Esophagus mucosa (tissue), 1 donor: Measurements from ENCODE around the gene WDR83. TPM values are rescaled to one million over a fixed set of nuclear protein-coding genes. Genes with fewer than 3 reads are reported as not detected.
"Not testable (repeated sequence)": the region's sequence is repeated elsewhere in the genome, so short reads cannot be mapped to it uniquely, and the experiment has no call there.

Experiments used
- ATAC-seq: fragments of 200-7000 bp; cut with Tn5 transposase; one replicate; pipeline ENCODE4 v1.9.1; 2020
- total RNA-seq: library from RNA; stranded (reverse); gene quantifications from one replicate; pipeline ENCODE4 v1.2.4, GENCODE V29; 2023
- donor health status: DM: yes; HTN: yes; CAD: no.

The WDR83 gene
- total RNA-seq, 1 donor from 2014 or later = 4.0 TPM

DNA sequence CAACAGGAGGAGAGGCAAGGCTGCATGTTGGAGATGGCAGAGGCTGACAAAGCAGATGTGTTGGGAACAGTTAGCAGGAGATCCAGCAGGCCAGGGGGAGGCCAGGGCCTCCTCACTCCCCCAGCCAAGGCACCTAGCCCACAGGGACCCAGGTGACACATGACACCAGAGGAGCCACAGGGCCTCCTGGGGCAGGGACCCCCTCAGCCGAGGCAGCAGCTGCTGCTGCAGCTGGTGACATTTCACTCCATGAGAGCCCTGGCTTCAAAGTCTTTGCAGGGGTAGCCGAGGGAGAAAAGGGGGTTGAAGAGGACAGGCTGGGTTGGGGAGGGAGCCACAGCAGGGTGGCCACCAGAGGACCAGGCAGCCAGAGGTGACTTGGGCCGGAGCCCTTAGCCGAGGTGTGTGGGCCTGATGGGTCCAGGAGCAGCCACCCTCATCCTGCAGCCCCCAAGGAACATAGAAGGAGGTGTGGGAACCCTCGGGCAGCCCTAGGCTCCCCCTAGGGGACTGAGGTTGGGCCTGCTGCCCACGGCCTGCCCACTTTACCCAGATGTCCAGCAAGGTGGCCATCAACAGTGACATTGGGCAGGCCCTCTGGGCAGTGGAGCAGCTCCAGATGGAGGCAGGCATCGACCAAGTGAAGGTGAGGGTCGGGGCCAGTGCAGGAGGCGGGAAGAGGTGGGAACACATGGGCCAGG lies 21.0 kb downstream of the WDR83 start, which contains the start of gene GNG14:
Gene GNG14, plus strand, starts transcription at position 503 of the 701 bp plus-strand sequence. Its CDS starts 51 bp downstream, at position 554.
- no peak for ATAC-seq

- no peak for ATAC-seq
Measured at GRCh38 chr19:12689012-12689411, 22.4 kb downstream of the WDR83 start.

DNA sequence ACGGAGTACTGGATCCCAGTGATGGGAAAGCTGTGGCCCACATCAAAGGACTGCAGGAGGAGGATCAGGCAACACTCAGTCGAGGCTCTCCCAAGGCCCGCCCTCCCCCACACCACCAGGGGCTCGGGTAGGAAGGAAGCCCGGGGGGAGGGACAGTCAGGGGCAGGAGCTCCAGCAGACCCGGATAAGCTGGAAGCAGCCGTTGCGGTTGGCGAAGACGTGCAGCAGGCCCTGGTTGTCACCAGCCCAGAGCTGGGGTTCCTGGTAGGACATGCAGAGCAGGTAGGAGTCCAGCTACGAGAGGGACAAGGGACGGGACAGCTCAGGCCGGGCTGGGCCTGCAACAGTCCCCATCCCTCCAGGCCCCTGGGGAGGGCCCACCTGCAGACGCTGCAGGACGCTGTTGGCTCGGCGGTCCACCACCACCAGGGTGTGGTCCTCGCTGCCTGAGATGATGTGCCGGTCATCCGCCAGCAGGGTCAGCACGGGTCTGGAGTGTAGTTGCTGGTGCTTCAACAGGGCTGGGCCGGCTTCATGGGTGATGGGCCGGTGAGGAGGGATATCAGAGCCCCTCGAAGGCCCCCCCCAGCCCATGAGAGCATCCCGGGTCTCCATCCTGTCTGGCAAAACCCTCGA lies 23.1 kb downstream of the WDR83 start:
- peak; percentile 5 for ATAC-seq

GRCh38 chr19:12692960-12693359 lies 26.4 kb downstream of the WDR83 start:
- no peak for ATAC-seq

DNA sequence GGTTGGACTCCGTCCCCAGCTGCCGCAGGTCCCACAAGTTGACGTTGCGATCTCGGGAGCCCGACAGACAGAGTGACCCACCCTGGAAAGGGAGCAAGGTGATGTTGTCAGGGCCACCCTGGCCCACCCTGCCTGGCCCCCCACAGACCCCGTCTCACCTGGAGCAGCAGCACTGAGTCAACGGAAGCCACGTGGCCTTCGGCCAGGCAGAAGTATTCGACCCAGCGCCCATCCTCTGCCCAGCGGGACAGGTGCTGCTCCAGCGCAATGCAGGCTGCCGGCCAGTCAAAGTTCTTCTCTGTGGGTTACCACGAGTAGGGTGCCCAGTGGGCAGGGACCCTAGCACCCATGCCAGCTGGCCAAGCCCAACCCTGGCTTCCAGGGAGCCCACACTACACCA lies 28.0 kb downstream of the WDR83 start:
- ATAC-seq = no peak

GRCh38 chr19:12695096-12695495 lies 28.5 kb downstream of the WDR83 start:
- ATAC-seq = no peak

DNA sequence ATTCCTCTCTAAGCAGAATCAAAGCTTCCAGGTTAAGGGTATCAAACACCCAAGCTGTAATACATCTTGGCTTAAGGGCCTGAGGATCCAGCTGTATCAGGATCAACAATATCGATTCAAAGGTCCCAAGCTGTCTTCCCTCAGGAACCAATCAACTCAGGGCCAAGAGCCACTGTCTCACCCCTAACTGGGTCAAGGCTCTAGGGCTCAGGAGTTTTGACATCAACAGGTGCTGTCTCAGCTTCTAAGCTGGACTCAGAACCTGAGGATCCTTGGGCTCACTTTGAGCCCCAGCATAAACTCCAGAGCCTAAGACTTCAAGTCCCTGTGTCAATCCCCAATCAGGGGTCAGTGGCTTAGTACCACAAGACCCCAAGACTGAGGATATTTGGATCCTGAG lies 28.9 kb downstream of the WDR83 start:
- no peak for ATAC-seq

DNA sequence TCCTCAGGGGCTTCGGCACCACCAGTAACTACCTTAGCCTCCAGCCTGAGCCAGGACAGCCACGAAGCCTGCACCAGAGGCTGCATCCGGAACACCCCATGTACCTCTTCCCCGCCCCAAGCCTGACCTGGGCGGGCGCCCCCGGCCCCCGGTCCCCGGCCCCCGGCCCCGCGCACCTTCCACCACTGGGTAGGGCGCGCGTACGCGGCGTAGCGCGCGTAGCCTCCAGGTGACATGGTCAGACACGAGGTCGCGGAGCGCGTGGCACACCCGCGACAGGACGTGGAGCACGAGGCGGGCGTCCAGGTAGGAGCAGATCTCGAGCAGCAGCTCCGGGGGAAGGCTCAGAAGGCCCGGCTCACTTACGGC lies 29.4 kb downstream of the WDR83 start:
- peak; percentile 48 for ATAC-seq

GRCh38 chr19:12696366-12697335 lies 30.0 kb downstream of the WDR83 start, which contains the start of gene FBXW9:
Gene FBXW9 (minus strand): TSS chr19:12696631. CDS start chr19:12696581, 50 bp downstream.
- ATAC-seq = peak; percentile 83

GRCh38 chr19:12697425-12697824 lies 30.8 kb downstream of the WDR83 start:
- not testable (repeated sequence) for ATAC-seq

- no peak for ATAC-seq
Measured at GRCh38 chr19:12698138-12698537, 31.5 kb downstream of the WDR83 start.

- ATAC-seq = no peak
Measured at GRCh38 chr19:12701596-12702282, 35.1 kb downstream of the WDR83 start.

DNA sequence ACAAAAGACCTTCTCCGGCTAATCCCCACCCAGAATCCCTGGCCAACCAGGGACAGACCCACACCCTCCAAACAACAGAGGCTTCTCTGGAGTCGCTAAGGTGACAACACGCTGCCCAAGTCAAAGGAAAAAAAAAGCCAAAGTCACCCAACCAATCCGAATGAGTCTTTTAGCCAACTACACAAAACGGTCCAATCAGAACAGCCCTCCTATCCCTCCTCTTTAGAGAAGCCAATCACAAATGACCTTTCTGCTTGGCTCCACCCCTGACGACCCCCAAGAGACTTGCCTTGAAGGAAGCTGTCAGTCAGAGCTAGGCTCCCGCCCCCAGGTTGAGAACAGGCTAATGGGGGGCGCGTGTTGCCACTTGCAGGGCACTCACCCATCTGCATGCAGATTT lies 36.4 kb downstream of the WDR83 start:
- no peak for ATAC-seq

DNA sequence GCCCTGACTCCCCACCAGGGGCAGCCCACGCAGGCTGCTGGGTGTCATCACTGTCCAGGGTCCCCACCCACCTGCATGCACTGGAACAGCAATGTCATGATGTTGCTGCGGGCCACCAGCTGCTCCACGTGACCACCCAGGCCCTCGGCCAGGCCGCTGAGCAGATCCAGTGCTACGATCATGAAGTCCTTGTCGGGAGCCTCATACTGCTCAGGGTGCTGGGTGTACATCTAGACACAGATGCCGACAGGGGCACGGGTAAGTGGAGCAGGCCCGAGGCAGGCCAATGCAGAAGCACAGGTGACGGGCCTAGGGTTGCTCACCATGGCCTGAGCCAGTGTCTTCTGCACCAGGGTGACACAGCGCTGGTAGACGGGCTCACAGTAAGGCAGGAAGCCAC lies 38.6 kb downstream of the WDR83 start:
- ATAC-seq = no peak

DNA sequence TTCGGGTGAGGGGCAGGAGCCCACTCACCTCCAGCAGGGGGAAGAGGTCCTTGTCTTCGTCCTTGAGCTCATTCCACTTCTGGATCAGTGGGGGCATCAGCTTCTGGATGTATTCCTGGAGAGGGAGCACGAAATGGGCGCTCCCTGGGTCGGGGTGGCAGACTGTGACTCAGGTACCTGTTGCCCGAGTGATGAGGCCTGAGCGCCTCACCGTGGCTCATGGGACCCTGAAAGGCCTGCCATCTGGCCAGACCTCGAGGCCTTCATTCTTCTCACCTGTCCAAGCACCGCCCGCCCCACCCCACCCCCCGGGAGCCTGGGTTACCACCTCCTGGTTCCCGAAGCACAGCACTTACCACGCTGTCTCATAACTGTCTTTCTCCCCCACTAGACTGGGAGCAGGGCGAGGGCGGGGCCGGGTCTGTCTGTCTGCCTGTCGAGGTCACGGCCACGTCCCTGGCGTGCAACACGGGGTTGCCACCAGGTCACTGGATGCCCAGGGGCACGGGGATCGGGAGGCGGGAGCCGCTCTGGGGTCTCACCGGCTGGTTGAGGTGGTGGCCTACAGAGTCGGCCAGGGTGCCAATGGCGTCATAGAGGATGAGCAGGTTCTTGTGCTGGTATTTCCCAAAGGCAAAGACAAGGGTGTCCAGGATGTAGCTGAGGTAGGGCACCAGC lies 39.2 kb downstream of the WDR83 start:
- peak; percentile 3 for ATAC-seq

- ATAC-seq = peak; percentile 6
Measured at GRCh38 chr19:12706332-12706718, 39.7 kb downstream of the WDR83 start.

- ATAC-seq = no peak
Measured at GRCh38 chr19:12708641-12709040, 42.0 kb downstream of the WDR83 start.

- no peak for ATAC-seq
Measured at GRCh38 chr19:12711187-12711586, 44.6 kb downstream of the WDR83 start.

DNA sequence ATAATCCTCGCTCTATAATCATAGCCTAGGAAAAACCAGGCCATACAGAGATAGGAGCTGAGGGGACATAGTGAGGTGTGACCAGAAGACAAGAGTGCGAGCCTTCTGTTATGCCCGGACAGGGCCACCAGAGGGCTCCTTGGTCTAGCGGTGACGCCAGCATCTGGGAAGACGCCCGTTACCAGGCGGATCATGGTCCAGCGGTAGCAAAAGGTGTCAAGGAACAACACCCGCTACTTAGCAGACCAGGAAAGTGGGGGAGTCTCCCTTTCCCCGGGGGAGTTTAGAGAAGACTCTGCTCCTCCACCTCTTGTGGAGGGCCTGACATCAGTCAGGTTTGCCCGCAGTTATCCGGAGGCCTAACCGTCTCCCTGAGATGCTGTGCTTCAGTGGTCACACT lies 45.5 kb downstream of the WDR83 start:
- not testable (repeated sequence) for ATAC-seq

GRCh38 chr19:12713304-12713703 lies 46.7 kb downstream of the WDR83 start:
- ATAC-seq = not testable (repeated sequence)

DNA sequence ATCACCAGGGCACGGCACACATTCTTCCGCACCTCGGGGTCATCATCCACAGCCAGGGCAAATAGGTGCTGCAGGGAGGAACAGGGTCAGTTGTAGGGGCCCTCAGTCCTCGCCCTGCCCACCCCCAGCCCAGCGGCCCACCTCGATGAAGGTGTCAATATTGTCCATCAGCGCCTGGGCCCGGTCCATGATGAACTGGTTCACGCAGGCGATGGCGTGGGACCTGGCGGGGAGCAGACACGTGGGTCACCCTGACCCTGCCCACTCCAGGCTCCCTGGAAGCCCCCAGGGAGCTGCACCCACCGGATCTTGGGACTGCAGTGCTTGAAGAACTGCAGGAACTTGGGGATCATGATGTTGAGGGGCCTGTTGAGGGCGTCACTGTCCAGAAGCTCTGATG lies 48.5 kb downstream of the WDR83 start:
- ATAC-seq = no peak

DNA sequence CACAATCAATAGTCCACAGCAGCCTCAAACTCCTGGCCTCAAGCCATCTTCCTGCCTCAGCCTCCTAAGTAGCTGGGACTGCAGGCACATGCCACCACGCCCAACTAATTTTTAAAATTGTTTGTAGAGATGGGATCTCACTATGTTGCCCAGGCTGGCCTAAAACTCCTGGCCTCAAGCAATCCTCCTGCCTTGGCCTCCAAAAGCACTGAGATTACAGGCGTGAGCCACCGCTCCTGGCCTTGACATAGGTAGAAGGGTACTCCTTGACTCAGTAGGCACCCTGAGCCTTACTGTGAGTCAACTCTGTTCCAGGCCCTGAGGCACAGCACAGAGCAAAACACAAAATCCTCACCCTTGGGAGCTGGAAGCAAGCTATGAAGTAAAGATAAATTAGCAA lies 49.3 kb downstream of the WDR83 start:
- no peak for ATAC-seq
